Thymus (tissue), 11 donors: ENCODE data around the gene TRAPPC2. TPM values are rescaled to one million over a fixed set of nuclear protein-coding genes. Genes with fewer than 3 reads are reported as not detected.
A peak's percentile ranks its signal among the peaks of the same experiment; 100 is the strongest.
"Not testable (repeated sequence)": the region's sequence is repeated elsewhere in the genome, so short reads cannot be mapped to it uniquely, and the experiment has no call there.

ENCODE experiments used
- DNase-seq, 9 donors: peaks; one replicate each; pipeline ENCODE4 v3.0.0-alpha.2; 2013; ENCODE audit warnings: low spot score in 9 of 9, low read depth in 6 of 9, missing footprints in 1 of 9
- H3K27ac ChIP-seq, 2 donors: one replicate each; pipeline ENCODE4 v1.5.1; 2013; ENCODE audit warnings: control low read depth in 1 of 2, low read depth in 1 of 2, low read length in 1 of 2, mild to moderate bottlenecking in 1 of 2, moderate library complexity in 1 of 2
- H3K27me3 ChIP-seq, 2 donors: one replicate each; pipeline ENCODE4 v1.5.1; 2013; ENCODE audit warnings: low read length in 1 of 2; ENCODE audit not compliant: control insufficient read depth in 2 of 2, insufficient read depth in 1 of 2
- H3K36me3 ChIP-seq, 2 donors: one replicate each; pipeline ENCODE4 v1.5.1; 2013; ENCODE audit warnings: low read length in 1 of 2, mild to moderate bottlenecking in 1 of 2, moderate library complexity in 1 of 2; ENCODE audit not compliant: control insufficient read depth in 2 of 2, insufficient read depth in 2 of 2
- H3K4me1 ChIP-seq, 2 donors: one replicate each; pipeline ENCODE4 v1.5.1; 2013; ENCODE audit warnings: low read length in 2 of 2; ENCODE audit not compliant: control insufficient read depth in 2 of 2, insufficient read depth in 2 of 2
- H3K4me3 ChIP-seq, 2 donors: one replicate each; pipeline ENCODE4 v1.5.1; 2013; ENCODE audit warnings: low read length in 2 of 2, control low read depth in 1 of 2, mild to moderate bottlenecking in 1 of 2
- H3K9me3 ChIP-seq, 2 donors: one replicate each; pipeline ENCODE4 v1.5.1; 2013; ENCODE audit warnings: low read length in 1 of 2, mild to moderate bottlenecking in 1 of 2; ENCODE audit not compliant: control insufficient read depth in 2 of 2, insufficient read depth in 1 of 2
- WGBS: extraction: QIAGEN DNeasy Blood & Tissue Kit; methylation state at CpG from one replicate; pipeline ENCODE4 v1.1.7; 2013; 5-methylcytosine and 5-hydroxymethylcytosine counted together
- polyA plus RNA-seq: library from polyadenylated mRNA; stranded (reverse); fragments of 200-250 nt; gene quantifications from one replicate; pipeline ENCODE4 v1.2.3, GENCODE V29; 2013
- total RNA-seq: library from RNA; stranded (reverse); fragments of 120-200 nt; gene quantifications from one replicate; pipeline ENCODE4 v1.2.4, GENCODE V29; 2013
- donor health status: healthy.

Gene TRAPPC2
- total and polyA plus RNA-seq, 2 donors = 15.2 to 21.0 TPM

DNA sequence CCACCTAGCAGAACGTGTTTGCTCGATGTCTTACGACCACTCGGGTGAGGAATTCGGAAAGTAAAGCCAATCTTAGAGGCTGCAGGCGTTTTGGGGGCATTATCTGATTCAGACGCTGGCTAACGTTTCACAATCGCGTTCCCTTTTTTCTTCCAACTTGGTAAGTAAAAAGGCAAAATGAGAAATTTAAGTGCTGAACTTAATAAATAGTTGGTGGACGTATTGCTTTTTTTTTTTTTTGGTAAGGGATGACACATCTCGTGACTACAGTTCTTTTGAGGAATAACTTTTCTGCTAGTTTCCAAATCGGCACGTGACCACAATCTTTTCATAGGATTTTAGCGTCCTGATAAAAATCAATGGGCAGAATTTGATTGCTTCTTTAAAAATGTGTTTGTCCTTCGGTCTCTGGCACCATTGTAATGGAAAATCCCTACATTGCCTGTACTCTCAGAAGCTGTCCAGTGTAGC lies 44.6 kb downstream of the TRAPPC2 start:
- Histone ChIP-seq H3K9me3 (no peaks in the 10 kb centered on the region), H3K27me3 (peaks cover 0 to 27% of the 10 kb centered on the region in 2 donors), H3K4me1 (peaks cover 0 to 7% of the 10 kb centered on the region in 2 donors), H3K36me3 (no peaks in the 10 kb centered on the region), H3K4me3 (peak overlapping the region; percentile 72 to 80), H3K27ac (peak overlapping the region in 1 of 2 donors; percentile 69)
- peak in 3 of 9 donors; percentile 1 to 16 (median 16) for DNase-seq
- WGBS = under 1% methylated on average over 16 of the region's 16 CpGs

DNA sequence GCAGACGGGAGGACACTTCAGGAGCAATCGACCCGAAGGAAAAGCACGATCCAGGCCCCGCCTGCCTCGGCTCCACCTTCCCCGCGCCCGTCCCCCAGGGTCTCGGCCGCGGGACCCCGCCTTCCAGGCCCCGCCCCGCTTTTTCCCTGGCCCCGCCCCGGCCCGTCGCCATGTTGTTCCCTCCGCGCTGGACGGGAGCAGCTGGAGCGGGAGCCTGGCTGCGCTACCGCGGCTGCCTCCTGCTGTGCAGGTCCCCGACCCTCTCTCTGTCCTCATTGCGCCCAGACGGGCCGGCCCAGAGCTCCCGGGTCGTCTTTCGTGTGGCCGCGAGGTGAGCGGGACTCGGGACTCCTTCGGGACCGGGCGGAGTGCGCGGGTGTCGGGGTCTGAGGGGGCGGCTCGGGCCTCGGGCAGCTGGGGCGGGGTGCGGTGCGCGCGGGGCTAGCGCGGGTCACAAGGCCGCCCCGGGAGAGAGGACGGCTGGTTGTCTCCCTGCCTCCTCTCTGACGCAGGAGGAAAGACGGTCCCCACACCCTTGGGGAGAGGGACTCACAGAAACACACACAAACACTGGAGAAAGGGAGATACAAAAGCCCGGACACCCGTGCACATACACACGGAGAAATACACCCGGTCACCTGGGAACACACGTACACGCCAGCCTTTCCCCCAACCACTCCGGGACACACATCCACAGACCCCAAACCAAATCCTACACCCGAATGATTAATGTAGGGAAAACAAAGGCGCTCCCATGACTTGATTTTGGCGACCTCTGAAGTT lies 45.3 kb downstream of the TRAPPC2 start, which contains the start of gene RAB9A:
Gene RAB9A (plus strand): TSS at position 171 of the 783 bp plus-strand sequence. CDS start 19,619 bp downstream, outside the sequence.
- peaks cover 0 to 6% of the 10 kb centered on the region in 2 donors for H3K4me1 ChIP-seq
- peak in 7 of 9 donors; percentile 30 to 82 (median 44) for DNase-seq
- H3K36me3 ChIP-seq = no peaks in the 10 kb centered on the region
- no peaks in the 10 kb centered on the region for H3K9me3 ChIP-seq
- WGBS = under 1% methylated on average over 67 of the region's 68 CpGs
- peak within 1 kb of the TSS; percentile 72 to 80 for H3K4me3 ChIP-seq
- peaks cover 0 to 24% of the 10 kb centered on the region in 2 donors for H3K27me3 ChIP-seq
- peak within 1 kb of the TSS; percentile 69 to 94 for H3K27ac ChIP-seq

DNA sequence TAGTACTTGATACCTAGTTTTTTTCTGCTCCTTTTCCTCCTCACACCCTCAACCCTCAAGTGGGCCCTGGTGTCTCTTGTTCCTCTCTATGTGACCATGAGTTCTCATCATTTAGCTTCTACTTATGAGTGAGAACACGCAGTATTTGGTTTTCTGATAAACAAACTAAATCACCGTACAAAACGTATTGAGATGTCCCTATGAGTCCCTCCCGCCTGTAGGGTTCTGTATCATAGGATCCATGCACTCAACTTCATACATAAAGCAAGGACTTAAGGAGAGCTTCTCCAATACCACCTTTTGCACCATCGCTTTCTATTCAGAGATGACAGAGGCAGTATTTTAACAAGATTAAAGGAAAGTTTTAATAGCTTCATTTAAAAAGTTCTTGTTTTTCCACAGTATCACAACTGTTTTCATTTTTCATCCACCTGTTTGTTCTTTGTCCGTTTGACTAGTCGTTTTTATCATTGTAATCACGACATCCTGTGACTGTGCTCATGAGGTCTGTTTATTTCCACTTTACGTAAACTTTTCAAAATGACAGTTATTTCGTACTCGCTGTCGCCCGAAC lies 45.9 kb downstream of the TRAPPC2 start:
- 10% methylated on average over 13 of the region's 13 CpGs for WGBS
- Histone ChIP-seq H3K36me3 (no peaks in the 10 kb centered on the region), H3K27ac (peak overlapping the region in 1 of 2 donors; percentile 94), H3K9me3 (no peaks in the 10 kb centered on the region), H3K4me1 (peaks cover 0 to 6% of the 10 kb centered on the region in 2 donors), H3K4me3 (peak overlapping the region; percentile 72 to 80), H3K27me3 (peaks cover 0 to 24% of the 10 kb centered on the region in 2 donors)
- DNase-seq = peak in 2 of 9 donors; percentile 1 to 11

DNA sequence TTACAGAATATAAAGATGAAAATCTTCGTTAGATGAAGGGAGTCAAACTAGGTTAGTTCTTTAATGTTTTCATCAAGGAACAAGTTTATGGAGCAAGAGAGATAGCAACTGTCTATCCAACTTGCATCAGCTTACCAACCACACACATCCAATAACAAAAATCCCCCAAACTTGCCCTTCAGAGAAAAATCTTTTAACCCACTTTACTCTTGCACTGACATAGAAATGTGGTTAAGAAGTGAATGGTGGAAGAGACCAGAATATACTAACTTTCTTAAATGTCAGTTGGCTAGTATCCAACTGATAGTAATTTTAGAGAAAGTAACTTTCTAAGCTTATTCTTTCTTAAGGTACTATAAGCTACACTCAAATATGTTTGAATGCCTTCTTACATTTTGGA lies 47.2 kb downstream of the TRAPPC2 start:
- Histone ChIP-seq H3K9me3 (no peaks in the 10 kb centered on the region), H3K27ac (no peak overlapping the region), H3K27me3 (peaks cover 0 to 21% of the 10 kb centered on the region in 2 donors), H3K4me3 (no peak overlapping the region), H3K36me3 (no peaks in the 10 kb centered on the region), H3K4me1 (peaks cover 0 to 6% of the 10 kb centered on the region in 2 donors)
- no peak for DNase-seq
- 97% methylated on average over 1 of the region's 1 CpG for WGBS

DNA sequence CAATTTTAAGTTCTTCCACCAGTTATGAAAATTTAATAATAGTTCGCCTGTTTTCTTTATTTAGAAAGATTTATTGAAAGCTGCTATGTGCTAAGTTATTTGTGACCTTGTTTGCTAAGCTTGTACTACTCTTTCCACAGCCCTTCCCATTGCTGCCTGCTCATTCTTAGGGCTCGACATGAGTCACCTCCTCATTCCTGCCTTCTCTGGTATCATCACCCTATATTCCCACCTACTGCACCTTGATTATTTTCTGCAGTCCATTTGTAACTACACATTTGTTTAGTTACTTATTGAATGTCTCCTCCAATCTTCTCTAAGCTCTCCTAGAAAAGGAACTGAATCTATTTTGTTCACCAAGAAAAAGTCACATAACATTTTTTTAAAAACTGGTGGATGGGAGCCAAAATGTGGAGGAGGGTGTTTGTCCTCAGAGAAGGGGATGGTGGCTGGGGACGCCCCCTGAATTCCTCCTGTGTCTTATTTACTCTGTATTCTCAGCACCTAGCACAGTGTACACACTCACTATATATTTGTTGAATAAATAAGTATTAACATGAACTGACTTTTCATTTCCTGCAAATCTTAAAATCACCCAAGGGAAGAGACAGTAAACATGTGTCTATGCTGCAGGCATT lies 49.2 kb downstream of the TRAPPC2 start:
- H3K36me3 ChIP-seq = no peaks in the 10 kb centered on the region
- no peak overlapping the region for H3K4me3 ChIP-seq
- H3K27ac ChIP-seq = no peak overlapping the region
- DNase-seq = no peak
- no peaks in the 10 kb centered on the region for H3K9me3 ChIP-seq
- 93% methylated on average over 3 of the region's 3 CpGs for WGBS
- H3K4me1 ChIP-seq = peaks cover 0 to 3% of the 10 kb centered on the region in 2 donors
- H3K27me3 ChIP-seq = peaks cover 0 to 16% of the 10 kb centered on the region in 2 donors

DNA sequence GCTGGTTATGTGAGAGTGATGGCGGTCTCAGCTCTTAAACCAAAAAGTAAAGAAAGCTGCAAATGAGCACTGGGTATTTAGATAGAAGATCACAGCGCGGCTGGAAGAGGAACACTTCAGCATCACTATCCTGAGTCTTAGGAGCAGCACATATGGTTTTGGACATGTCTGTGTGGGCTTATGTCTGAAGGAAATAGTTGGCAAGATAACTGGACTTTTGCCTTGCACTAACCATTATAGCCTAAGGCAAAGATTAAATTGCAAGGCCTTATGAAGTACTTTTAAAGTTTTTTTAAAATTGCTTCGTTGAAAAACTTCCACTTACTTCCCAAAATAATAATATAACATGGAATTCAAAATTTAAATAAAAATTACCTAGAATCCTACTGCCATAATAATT lies 50.1 kb downstream of the TRAPPC2 start:
- Histone ChIP-seq H3K36me3 (no peaks in the 10 kb centered on the region), H3K27ac (no peak overlapping the region), H3K4me3 (no peak overlapping the region), H3K27me3 (peaks cover 0 to 9% of the 10 kb centered on the region in 2 donors), H3K4me1 (peaks cover 0 to 3% of the 10 kb centered on the region in 2 donors), H3K9me3 (no peaks in the 10 kb centered on the region)
- DNase-seq = no peak
- WGBS = 97% methylated on average over 4 of the region's 4 CpGs

DNA sequence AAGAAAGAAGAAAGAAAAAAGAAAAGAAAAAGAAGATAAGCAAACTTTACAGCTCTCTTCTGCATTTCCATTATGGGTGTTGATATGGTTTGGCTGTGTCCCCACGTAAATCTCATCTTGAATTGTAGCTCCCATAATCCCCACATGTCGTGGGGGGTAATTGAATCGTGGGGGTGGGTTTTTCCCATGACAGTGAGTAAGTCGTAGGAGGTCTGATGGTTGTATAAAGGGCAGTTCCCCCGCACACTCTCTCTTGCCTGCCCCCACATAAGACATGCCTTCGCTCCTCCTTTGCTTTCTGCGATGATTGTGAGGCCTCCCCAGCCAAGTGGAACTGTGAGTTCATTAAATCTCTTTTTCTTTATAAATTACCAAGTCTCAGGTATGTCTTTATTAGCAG lies 52.8 kb downstream of the TRAPPC2 start:
- Histone ChIP-seq H3K4me3 (no peak overlapping the region), H3K4me1 (no peaks in the 10 kb centered on the region), H3K27me3 (peaks cover 0 to 2% of the 10 kb centered on the region in 2 donors), H3K36me3 (no peaks in the 10 kb centered on the region), H3K27ac (no peak overlapping the region), H3K9me3 (no peaks in the 10 kb centered on the region)
- WGBS = 97% methylated on average over 7 of the region's 7 CpGs
- no peak for DNase-seq

DNA sequence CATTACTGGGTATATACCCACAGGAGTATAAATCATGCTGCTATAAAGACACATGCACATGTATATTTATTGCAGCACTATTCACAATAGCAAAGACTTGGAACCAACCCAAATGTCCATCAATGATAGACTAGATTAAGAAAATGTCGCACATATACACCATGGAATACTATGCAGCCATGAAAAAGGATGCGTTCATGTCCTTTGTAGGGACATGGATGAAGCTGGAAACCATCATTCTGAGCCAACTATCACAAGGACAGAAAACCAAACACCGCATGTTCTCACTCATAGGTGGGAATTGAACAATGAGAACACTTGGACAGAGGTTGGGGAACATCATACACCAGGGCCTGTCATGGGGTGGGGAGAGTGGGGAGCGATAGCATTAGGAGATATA lies 54.7 kb downstream of the TRAPPC2 start:
- not testable (repeated sequence) for DNase-seq, H3K9me3 ChIP-seq, H3K4me3 ChIP-seq, H3K36me3 ChIP-seq, H3K27ac ChIP-seq, H3K4me1 ChIP-seq, H3K27me3 ChIP-seq
- over 99% methylated on average over 4 of the region's 4 CpGs for WGBS

DNA sequence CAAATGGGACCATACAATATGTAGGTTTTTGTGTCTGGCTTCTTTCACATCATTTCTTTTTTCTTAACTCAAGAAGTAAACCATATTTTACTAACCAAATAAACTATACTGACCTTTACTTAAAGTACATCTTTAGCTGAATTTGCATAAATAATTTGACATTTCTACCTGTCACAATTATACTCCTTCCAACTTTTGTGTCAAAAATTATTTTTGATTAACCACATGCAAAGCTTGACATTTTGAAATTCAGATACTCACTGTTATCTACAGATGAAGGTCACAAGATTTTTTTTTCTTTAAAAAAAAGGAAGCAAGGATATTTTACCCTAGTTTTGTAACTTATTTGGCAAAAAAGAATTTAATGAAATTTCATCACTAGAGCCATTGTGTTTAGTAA lies 57.5 kb downstream of the TRAPPC2 start:
- DNase-seq = no peak
- no peaks in the 10 kb centered on the region for H3K36me3 ChIP-seq
- no peaks in the 10 kb centered on the region for H3K4me1 ChIP-seq
- H3K27me3 ChIP-seq = no peaks in the 10 kb centered on the region
- H3K9me3 ChIP-seq = no peaks in the 10 kb centered on the region
- H3K4me3 ChIP-seq = no peak overlapping the region
- no peak overlapping the region for H3K27ac ChIP-seq
